Keratinocyte (primary cell): ENCODE data around the gene SPINT1. TPM values are rescaled to one million over a fixed set of nuclear protein-coding genes. Genes with fewer than 3 reads are reported as not detected.

Experiments
- DNase-seq: peaks from one replicate; pipeline ENCODE4 v3.0.0-alpha.2; 2011; ENCODE audit warnings: low read depth, missing footprints, low spot score
- FAIRE-seq: peaks from 2 replicates; lab custom pipeline; 2011; peaks lifted over from hg19 to GRCh38; lab: Jason Lieb, UNC
- H2AFZ ChIP-seq: 2 replicates; pipeline ENCODE4 v1.6.0; 2012; ENCODE audit warnings: low read length, control low read depth, inconsistent platforms; ENCODE audit not compliant: control insufficient read depth
- H3K27ac ChIP-seq: 2 replicates; pipeline ENCODE4 v1.5.1; 2011; ENCODE audit warnings: low read length; ENCODE audit not compliant: control insufficient read depth, insufficient read depth
- H3K27me3 ChIP-seq: 3 replicates; pipeline ENCODE4 v1.6.0; 2011; ENCODE audit warnings: low read length; ENCODE audit not compliant: control insufficient read depth, insufficient read depth; ENCODE audit errors: extremely low read depth
- H3K36me3 ChIP-seq, 2 experiments: 2 replicates in 1 of 2; 3 replicates in 1 of 2; pipeline ENCODE4 v1.5.1; 2011; ENCODE audit warnings: low read length in 2 of 2, mild to moderate bottlenecking in 1 of 2; ENCODE audit not compliant: control insufficient read depth in 2 of 2, insufficient read depth in 2 of 2; ENCODE audit errors: extremely low read depth in 1 of 2
- H3K4me1 ChIP-seq: 3 replicates; pipeline ENCODE4 v1.5.1; 2011; ENCODE audit warnings: low read length; ENCODE audit not compliant: control insufficient read depth, insufficient read depth; ENCODE audit errors: extremely low read depth
- H3K4me2 ChIP-seq: 3 replicates; pipeline ENCODE4 v1.6.0; 2011; ENCODE audit warnings: low read depth, low read length; ENCODE audit not compliant: control insufficient read depth, insufficient read depth; ENCODE audit errors: extremely low read depth
- H3K4me3 ChIP-seq, 3 experiments: fragments of 200-600 bp in 1 of 3; sonication (generic) in 1 of 3; 2 replicates in 2 of 3; 3 replicates in 1 of 3; pipeline ENCODE4 v1.5.1; 2011 to 2016; ENCODE audit warnings: low read length in 3 of 3, mild to moderate bottlenecking in 3 of 3, control low read depth in 2 of 3, inconsistent platforms in 1 of 3, low read depth in 1 of 3, mixed read lengths in 1 of 3, mixed run types in 1 of 3, moderate library complexity in 1 of 3; ENCODE audit not compliant: control insufficient read depth in 2 of 3, insufficient read depth in 2 of 3; ENCODE audit errors: extremely low read depth in 1 of 3
- H3K79me2 ChIP-seq: 2 replicates; pipeline ENCODE4 v1.6.0; 2012; ENCODE audit warnings: low read length; ENCODE audit not compliant: control insufficient read depth, insufficient read depth
- H3K9ac ChIP-seq: 3 replicates; pipeline ENCODE4 v1.6.0; 2011; ENCODE audit warnings: low read length; ENCODE audit not compliant: control insufficient read depth, insufficient read depth; ENCODE audit errors: extremely low read depth
- H3K9me1 ChIP-seq: 3 replicates; pipeline ENCODE4 v1.6.0; 2011; ENCODE audit warnings: low read length; ENCODE audit not compliant: control insufficient read depth, insufficient read depth; ENCODE audit errors: extremely low read depth
- H3K9me3 ChIP-seq: 2 replicates; pipeline ENCODE4 v1.5.1; 2012; ENCODE audit warnings: low read depth, low read length; ENCODE audit not compliant: control insufficient read depth
- H4K20me1 ChIP-seq: 3 replicates; pipeline ENCODE4 v1.6.0; 2011; ENCODE audit warnings: low read length; ENCODE audit not compliant: control insufficient read depth, insufficient read depth; ENCODE audit errors: extremely low read depth
- EZH2 ChIP-seq: IDR thresholded peaks from one replicate; pipeline ENCODE4 v1.6.1; 2012; ENCODE audit warnings: inconsistent platforms, mild to moderate bottlenecking, low read length, moderate library complexity
- dilution Hi-C: fragments of 300-500 bp; cut with MboI; formaldehyde crosslinking; loops from one replicate; pipeline ENCODE4 v1.7.0; 2020; ENCODE audit warnings: low sequenced_read_pairs; ENCODE audit not compliant: extremely low pct_ligation_motif_present
- polyA plus RNA-seq, 5 experiments: library from polyadenylated mRNA; depleted of rRNA in 3 of 5; stranded (reverse) in 3 of 5; stranded (forward) in 1 of 5; unstranded in 1 of 5; fragments of >200 nt; gene quantifications; 1 replicate in 1 of 5; 2 replicates in 3 of 5; 3 replicates in 1 of 5; pipeline versions ENCODE4 v1.2.1 to v1.2.3, GENCODE V29; 2011 to 2012; ENCODE audit warnings: missing spikeins in 2 of 5, low read depth in 1 of 5, low replicate concordance in 1 of 5
- TF ChIP-seq, protein P1 (sequence below), 3 experiments: IDR thresholded peaks in 1 of 3; conservative IDR thresholded peaks in 1 of 3; optimal IDR thresholded peaks in 1 of 3; 2 replicates in 2 of 3; 3 replicates in 1 of 3; pipeline versions ENCODE3 to v1.5.1; 2011; ENCODE audit warnings: low read length in 3 of 3, mild to moderate bottlenecking in 3 of 3, moderate library complexity in 2 of 3, control low read depth in 1 of 3, inconsistent platforms in 1 of 3; ENCODE audit not compliant: insufficient read depth in 2 of 3; ENCODE audit errors: extremely low read depth in 1 of 3

The SPINT1 gene
- polyA plus RNA-seq, 1 donor (not counting 4 experiments of a cell fraction or from before 2014, with no cell fraction given): 40.9 TPM

GRCh38 chr15:40873694-40874561, 30.1 kb downstream of the SPINT1 start, which contains the start of gene RHOV:
Gene RHOV (minus strand): TSS chr15:40874234. CDS start chr15:40874139, 95 bp downstream.
- DNase-seq: no peak
- TF ChIP-seq, protein P1, sequence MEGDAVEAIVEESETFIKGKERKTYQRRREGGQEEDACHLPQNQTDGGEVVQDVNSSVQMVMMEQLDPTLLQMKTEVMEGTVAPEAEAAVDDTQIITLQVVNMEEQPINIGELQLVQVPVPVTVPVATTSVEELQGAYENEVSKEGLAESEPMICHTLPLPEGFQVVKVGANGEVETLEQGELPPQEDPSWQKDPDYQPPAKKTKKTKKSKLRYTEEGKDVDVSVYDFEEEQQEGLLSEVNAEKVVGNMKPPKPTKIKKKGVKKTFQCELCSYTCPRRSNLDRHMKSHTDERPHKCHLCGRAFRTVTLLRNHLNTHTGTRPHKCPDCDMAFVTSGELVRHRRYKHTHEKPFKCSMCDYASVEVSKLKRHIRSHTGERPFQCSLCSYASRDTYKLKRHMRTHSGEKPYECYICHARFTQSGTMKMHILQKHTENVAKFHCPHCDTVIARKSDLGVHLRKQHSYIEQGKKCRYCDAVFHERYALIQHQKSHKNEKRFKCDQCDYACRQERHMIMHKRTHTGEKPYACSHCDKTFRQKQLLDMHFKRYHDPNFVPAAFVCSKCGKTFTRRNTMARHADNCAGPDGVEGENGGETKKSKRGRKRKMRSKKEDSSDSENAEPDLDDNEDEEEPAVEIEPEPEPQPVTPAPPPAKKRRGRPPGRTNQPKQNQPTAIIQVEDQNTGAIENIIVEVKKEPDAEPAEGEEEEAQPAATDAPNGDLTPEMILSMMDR (optimal IDR thresholded peaks at IDR 0.05 in 1 of 3, IDR thresholded peaks at IDR 0.05 in 1 of 3, conservative IDR thresholded peaks at IDR 0.05 in 1 of 3; ENCODE audit: extremely low read depth in 1 of 3, insufficient read depth in 2 of 3, low read length in 3 of 3): peak; percentile 24 to 75 (median 52)
- no peak for TF ChIP-seq EZH2
- no peaks in the 10 kb centered on the region for H4K20me1 ChIP-seq
- H3K9ac ChIP-seq: peak within 1 kb of the TSS; percentile 67
- peak within 1 kb of the TSS; percentile 80 for H3K4me2 ChIP-seq
- peaks cover 51% of the 10 kb centered on the region for H3K4me1 ChIP-seq
- FAIRE-seq: no peak
- H3K9me3 ChIP-seq: no peaks in the 10 kb centered on the region
- peak within 1 kb of the TSS; percentile 49 to 72 (median 57) for H3K4me3 ChIP-seq
- no peaks in the 10 kb centered on the region for H3K27me3 ChIP-seq
- no peak within 1 kb of the TSS for H3K27ac ChIP-seq
- H3K79me2 ChIP-seq: no peaks in the 10 kb centered on the region
- H2AFZ ChIP-seq: peak within 1 kb of the TSS; percentile 74
- dilution Hi-C loops: no loop called here
- H3K36me3 ChIP-seq: no peaks in the 10 kb centered on the region
- H3K9me1 ChIP-seq: no peaks in the 10 kb centered on the region

DNA sequence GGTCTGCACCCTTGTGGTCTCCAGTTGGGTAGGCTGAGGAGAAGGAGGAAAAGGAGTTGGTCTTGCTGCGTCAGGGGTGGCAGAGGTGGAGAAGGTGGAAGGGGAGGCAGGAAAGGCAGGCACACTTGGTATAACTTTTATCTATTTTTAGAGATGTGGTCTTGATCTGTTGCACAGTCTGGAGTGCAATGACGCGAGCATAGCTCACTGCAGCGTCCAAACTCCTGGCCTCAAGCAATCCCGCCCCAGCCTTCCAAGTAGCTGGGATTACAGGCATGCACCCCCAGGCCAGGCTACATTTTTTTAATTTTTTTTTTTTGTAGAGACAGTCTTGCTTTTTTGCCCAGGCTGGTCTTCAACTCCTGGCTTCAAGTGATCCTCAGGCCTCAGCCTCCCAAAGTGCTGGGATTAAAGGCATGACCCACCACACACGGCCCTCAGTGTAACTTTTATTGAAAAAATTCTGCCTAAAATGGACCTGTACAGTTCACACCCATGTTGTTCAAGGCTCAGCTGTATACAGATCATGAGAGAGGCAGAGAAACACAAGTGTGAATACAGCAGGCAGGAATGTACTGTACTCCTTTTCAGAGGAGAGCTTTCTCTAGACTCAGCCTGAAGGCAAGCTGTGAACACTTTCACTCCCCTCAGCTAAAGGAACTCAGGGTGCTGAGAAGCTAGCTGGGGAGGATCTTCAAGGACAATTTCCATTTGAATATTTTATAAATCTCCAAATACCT, 32.3 kb downstream of the SPINT1 start:
- TF ChIP-seq EZH2: no peak
- TF ChIP-seq, protein P1 (optimal IDR thresholded peaks at IDR 0.05 in 1 of 3, IDR thresholded peaks at IDR 0.05 in 1 of 3, conservative IDR thresholded peaks at IDR 0.05 in 1 of 3; ENCODE audit: extremely low read depth in 1 of 3, insufficient read depth in 2 of 3, low read length in 3 of 3): no peak
- H4K20me1 ChIP-seq: no peaks in the 10 kb centered on the region
- H3K9me1 ChIP-seq: no peaks in the 10 kb centered on the region
- H3K27me3 ChIP-seq: no peaks in the 10 kb centered on the region
- peaks cover 59% of the 10 kb centered on the region for H3K4me1 ChIP-seq
- no peaks in the 10 kb centered on the region for H3K9me3 ChIP-seq
- peak; percentile 76 for FAIRE-seq
- no peaks in the 10 kb centered on the region for H3K79me2 ChIP-seq
- H3K4me3 ChIP-seq: no peak overlapping the region
- H3K36me3 ChIP-seq: no peaks in the 10 kb centered on the region
- dilution Hi-C loops: no loop called here
- peak overlapping the region; percentile 32 for H3K4me2 ChIP-seq
- H3K9ac ChIP-seq: peak overlapping the region; percentile 34
- no peak for DNase-seq
- peak overlapping the region; percentile 82 for H3K27ac ChIP-seq
- H2AFZ ChIP-seq: no peak overlapping the region
